Esophagus muscularis mucosa (tissue), 4 donors: ENCODE measurements around the gene CALHM3.

Source experiments
- EP300 ChIP-seq: sonication (generic); formaldehyde crosslinking; IDR thresholded peaks from one replicate; pipeline ENCODE4 v1.6.1; 2017; ENCODE audit warnings: antibody characterized with exemption
- POLR2A ChIP-seq: fragments of 450-650 bp; IDR thresholded peaks from one replicate; pipeline ENCODE4 v1.6.1; 2017; ENCODE audit warnings: antibody characterized with exemption, moderate library complexity, mild to moderate bottlenecking, low read depth
- TF ChIP-seq, protein P1 (sequence below), 3 experiments: fragments of 200-600 bp in 2 of 3; fragments of 450-650 bp in 1 of 3; sonication (generic) in 2 of 3; IDR thresholded peaks; one replicate each; pipeline ENCODE4 v1.5.1; 2017 to 2019; ENCODE audit warnings: antibody characterized with exemption in 3 of 3, mild to moderate bottlenecking in 2 of 3, moderate library complexity in 1 of 3

DNA sequence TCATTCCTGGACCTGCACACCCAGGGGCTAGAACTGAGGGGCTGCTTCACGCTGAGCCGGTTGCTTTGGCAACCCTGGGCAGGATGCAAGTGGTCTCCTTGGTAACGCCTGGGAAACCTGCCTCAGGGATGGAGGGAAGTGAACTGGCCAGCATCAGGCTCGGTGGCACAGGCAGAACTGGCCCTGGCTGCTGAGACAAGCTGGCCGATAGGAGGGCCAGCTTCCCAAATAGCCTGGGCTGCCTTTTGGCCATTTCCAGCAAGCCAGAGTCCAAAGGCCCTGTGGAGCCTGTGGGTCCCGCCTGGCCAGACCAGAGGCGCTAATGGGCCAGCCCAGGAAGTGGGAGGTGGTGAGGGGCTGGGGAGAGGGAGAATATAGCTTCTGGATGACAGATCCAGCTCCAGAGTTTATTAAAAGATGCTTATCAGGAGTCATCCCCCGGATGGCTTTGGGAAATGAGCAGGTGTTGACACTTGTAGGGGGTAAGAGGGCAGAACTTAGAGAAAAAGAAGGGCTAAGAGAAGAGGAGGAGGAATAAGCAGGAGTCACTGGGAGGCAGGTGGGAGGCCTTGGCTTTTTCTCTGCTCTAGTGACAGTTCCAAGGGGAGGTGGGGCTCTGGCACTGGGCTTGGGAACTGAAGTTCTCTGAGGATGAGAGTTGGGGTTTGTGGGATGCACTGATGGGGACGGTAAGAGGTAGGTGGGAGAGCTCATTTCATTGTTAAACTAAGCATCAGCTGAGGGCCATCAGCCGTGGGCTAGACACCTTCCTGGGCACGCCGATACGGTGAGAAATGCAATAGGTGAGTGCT lies 24.0 kb upstream of the CALHM3 start:
- TF ChIP-seq POLR2A (no peak), EP300 (no peak)
- TF ChIP-seq, protein P1, sequence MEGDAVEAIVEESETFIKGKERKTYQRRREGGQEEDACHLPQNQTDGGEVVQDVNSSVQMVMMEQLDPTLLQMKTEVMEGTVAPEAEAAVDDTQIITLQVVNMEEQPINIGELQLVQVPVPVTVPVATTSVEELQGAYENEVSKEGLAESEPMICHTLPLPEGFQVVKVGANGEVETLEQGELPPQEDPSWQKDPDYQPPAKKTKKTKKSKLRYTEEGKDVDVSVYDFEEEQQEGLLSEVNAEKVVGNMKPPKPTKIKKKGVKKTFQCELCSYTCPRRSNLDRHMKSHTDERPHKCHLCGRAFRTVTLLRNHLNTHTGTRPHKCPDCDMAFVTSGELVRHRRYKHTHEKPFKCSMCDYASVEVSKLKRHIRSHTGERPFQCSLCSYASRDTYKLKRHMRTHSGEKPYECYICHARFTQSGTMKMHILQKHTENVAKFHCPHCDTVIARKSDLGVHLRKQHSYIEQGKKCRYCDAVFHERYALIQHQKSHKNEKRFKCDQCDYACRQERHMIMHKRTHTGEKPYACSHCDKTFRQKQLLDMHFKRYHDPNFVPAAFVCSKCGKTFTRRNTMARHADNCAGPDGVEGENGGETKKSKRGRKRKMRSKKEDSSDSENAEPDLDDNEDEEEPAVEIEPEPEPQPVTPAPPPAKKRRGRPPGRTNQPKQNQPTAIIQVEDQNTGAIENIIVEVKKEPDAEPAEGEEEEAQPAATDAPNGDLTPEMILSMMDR (IDR thresholded peaks at IDR 0.05): no peak
